Gastrocnemius medialis (tissue), 4 donors: ENCODE results near the gene MAP2.

Experiments
- POLR2A ChIP-seq, 2 donors: fragments of 450-650 bp; IDR thresholded peaks; one replicate each; pipeline ENCODE4 v1.6.1; 2017; ENCODE audit warnings: antibody characterized with exemption in 2 of 2, mild to moderate bottlenecking in 2 of 2, moderate library complexity in 2 of 2
- TF ChIP-seq, protein P1 (sequence below), 5 experiments: fragments of 450-650 bp in 3 of 5; fragments of 200-600 bp in 2 of 5; sonication (generic) in 2 of 5; IDR thresholded peaks in 4 of 5; conservative IDR thresholded peaks in 1 of 5; 1 replicate in 4 of 5; 2 replicates in 1 of 5; pipeline ENCODE4 v1.5.1; 2016 to 2019; ENCODE audit warnings: antibody characterized with exemption in 5 of 5, mild to moderate bottlenecking in 3 of 5, moderate library complexity in 3 of 5

DNA sequence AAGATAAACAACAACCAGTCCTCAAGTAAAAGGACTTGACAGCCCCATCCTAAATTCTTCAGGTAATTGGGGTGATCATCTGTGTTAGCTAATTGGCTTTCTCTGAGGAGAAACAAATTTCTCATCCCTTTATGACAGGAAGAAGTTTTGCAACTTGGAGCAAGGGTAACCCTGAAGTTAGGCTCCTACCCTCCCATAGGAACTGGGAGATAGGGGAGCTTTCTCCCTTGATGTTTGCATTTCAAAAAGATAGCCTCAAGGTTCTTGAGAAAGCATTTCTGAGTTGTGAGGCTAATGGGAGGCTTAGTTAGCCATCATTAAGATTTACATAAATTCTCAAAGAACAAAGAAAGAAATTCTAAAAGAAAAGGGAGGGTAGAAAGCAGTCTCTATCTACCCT, 95.4 kb downstream of the MAP2 start:
- no peak for TF ChIP-seq POLR2A (IDR thresholded peaks at IDR 0.05)
- TF ChIP-seq, protein P1, sequence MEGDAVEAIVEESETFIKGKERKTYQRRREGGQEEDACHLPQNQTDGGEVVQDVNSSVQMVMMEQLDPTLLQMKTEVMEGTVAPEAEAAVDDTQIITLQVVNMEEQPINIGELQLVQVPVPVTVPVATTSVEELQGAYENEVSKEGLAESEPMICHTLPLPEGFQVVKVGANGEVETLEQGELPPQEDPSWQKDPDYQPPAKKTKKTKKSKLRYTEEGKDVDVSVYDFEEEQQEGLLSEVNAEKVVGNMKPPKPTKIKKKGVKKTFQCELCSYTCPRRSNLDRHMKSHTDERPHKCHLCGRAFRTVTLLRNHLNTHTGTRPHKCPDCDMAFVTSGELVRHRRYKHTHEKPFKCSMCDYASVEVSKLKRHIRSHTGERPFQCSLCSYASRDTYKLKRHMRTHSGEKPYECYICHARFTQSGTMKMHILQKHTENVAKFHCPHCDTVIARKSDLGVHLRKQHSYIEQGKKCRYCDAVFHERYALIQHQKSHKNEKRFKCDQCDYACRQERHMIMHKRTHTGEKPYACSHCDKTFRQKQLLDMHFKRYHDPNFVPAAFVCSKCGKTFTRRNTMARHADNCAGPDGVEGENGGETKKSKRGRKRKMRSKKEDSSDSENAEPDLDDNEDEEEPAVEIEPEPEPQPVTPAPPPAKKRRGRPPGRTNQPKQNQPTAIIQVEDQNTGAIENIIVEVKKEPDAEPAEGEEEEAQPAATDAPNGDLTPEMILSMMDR (IDR thresholded peaks at IDR 0.05 in 4 of 5, conservative IDR thresholded peaks at IDR 0.05 in 1 of 5): no peak
